Mesenchymal stem cell (in vitro differentiated cells and primary cell): ENCODE data around the gene FRYL.

Experiments used
- DNase-seq: peaks from one replicate; pipeline ENCODE4 v3.0.0-alpha.2; 2013
- H2AFZ ChIP-seq: one replicate; pipeline ENCODE4 v1.6.1; 2013; ENCODE audit warnings: low read depth, mild to moderate bottlenecking, control low read depth, inconsistent platforms, low read length, moderate library complexity
- H2AK5ac ChIP-seq: 2 replicates; pipeline ENCODE4 v1.6.1; 2013; ENCODE audit warnings: low read length, moderate library complexity, mild to moderate bottlenecking, inconsistent platforms; ENCODE audit not compliant: severe bottlenecking
- H2BK120ac ChIP-seq: one replicate; pipeline ENCODE4 v1.6.1; 2013; ENCODE audit warnings: low read depth, mild to moderate bottlenecking, inconsistent platforms, low read length, moderate library complexity
- H2BK12ac ChIP-seq, 2 experiments: one replicate each; pipeline ENCODE4 v1.6.1; 2013; ENCODE audit warnings: inconsistent platforms in 2 of 2, low read length in 2 of 2, mild to moderate bottlenecking in 2 of 2, moderate library complexity in 2 of 2, control low read depth in 1 of 2
- H2BK15ac ChIP-seq: one replicate; pipeline ENCODE4 v1.6.1; 2013; ENCODE audit warnings: mild to moderate bottlenecking, low read depth, inconsistent platforms; ENCODE audit not compliant: poor library complexity, severe bottlenecking
- H2BK5ac ChIP-seq: 2 replicates; pipeline ENCODE4 v1.6.1; 2013; ENCODE audit warnings: low read depth, mild to moderate bottlenecking, low read length, control low read depth, inconsistent platforms; ENCODE audit not compliant: poor library complexity, severe bottlenecking
- H3K14ac ChIP-seq, 2 experiments: one replicate each; pipeline ENCODE4 v1.6.1; 2013; ENCODE audit warnings: inconsistent platforms in 2 of 2, low read length in 2 of 2, control low read depth in 1 of 2, mild to moderate bottlenecking in 1 of 2, moderate library complexity in 1 of 2
- H3K18ac ChIP-seq, 2 experiments: one replicate each; pipeline ENCODE4 v1.6.1; 2013; ENCODE audit warnings: inconsistent platforms in 2 of 2, low read length in 2 of 2, control low read depth in 1 of 2, low read depth in 1 of 2, mild to moderate bottlenecking in 1 of 2
- H3K23ac ChIP-seq, 2 experiments: one replicate each; pipeline ENCODE4 v1.6.1; 2013; ENCODE audit warnings: inconsistent platforms in 2 of 2, low read length in 2 of 2, mild to moderate bottlenecking in 2 of 2, moderate library complexity in 2 of 2, control low read depth in 1 of 2
- H3K27ac ChIP-seq: 2 replicates; pipeline ENCODE4 v1.5.1; 2013; ENCODE audit warnings: mild to moderate bottlenecking, moderate library complexity, low read length, control low read depth, inconsistent platforms; ENCODE audit not compliant: poor library complexity, severe bottlenecking
- H3K27me3 ChIP-seq, 2 experiments: 2 replicates each; pipeline versions ENCODE4 v1.6.1 to v1.7.0; 2013; ENCODE audit warnings: low read length in 2 of 2, mild to moderate bottlenecking in 2 of 2, moderate library complexity in 2 of 2, control low read depth in 1 of 2, inconsistent platforms in 1 of 2; ENCODE audit not compliant: control insufficient read depth in 1 of 2, insufficient read depth in 1 of 2
- H3K36me3 ChIP-seq, 2 experiments: 2 replicates each; pipeline versions ENCODE4 v1.6.1 to v1.7.0; 2013; ENCODE audit warnings: low read length in 2 of 2, control low read depth in 1 of 2, inconsistent platforms in 1 of 2, low read depth in 1 of 2, mild to moderate bottlenecking in 1 of 2; ENCODE audit not compliant: insufficient read depth in 2 of 2, control insufficient read depth in 1 of 2
- H3K4ac ChIP-seq, 2 experiments: one replicate each; pipeline ENCODE4 v1.6.1; 2013; ENCODE audit warnings: inconsistent platforms in 2 of 2, low read length in 2 of 2, mild to moderate bottlenecking in 2 of 2, moderate library complexity in 2 of 2, control low read depth in 1 of 2, low read depth in 1 of 2
- H3K4me1 ChIP-seq: 2 replicates; pipeline ENCODE4 v1.6.1; 2013; ENCODE audit warnings: low read depth, low read length, control low read depth; ENCODE audit not compliant: control insufficient read depth, insufficient read depth
- H3K4me2 ChIP-seq: 2 replicates; pipeline ENCODE4 v1.6.1; 2013; ENCODE audit warnings: low read length, mild to moderate bottlenecking, inconsistent platforms; ENCODE audit not compliant: poor library complexity, severe bottlenecking
- H3K4me3 ChIP-seq, 2 experiments: 2 replicates each; pipeline versions ENCODE4 v1.5.1 to v1.7.0; 2013; ENCODE audit warnings: low read length in 2 of 2, mild to moderate bottlenecking in 2 of 2, control low read depth in 1 of 2, low read depth in 1 of 2; ENCODE audit not compliant: insufficient read depth in 1 of 2
- H3K79me1 ChIP-seq: replicated peaks from 2 replicates; pipeline ENCODE4 v1.6.1; 2013; ENCODE audit warnings: mild to moderate bottlenecking, control low read depth, low read length, inconsistent platforms; ENCODE audit not compliant: poor library complexity, severe bottlenecking
- H3K9ac ChIP-seq: 2 replicates; pipeline ENCODE4 v1.7.0; 2013; ENCODE audit warnings: mild to moderate bottlenecking, low read length, moderate library complexity
- H3K9me3 ChIP-seq: 2 replicates; pipeline ENCODE4 v1.7.0; 2013; ENCODE audit warnings: mild to moderate bottlenecking, low read length; ENCODE audit not compliant: control insufficient read depth
- H4K8ac ChIP-seq: one replicate; pipeline ENCODE4 v1.6.1; 2013; ENCODE audit warnings: inconsistent platforms, mild to moderate bottlenecking, low read length, moderate library complexity
- H4K91ac ChIP-seq: one replicate; pipeline ENCODE4 v1.6.1; 2013; ENCODE audit warnings: mild to moderate bottlenecking, low read length, inconsistent platforms
- WGBS: methylation state at CpG from one replicate; pipeline ENCODE4 v1.1.7; 2013; ENCODE audit warnings: mixed read lengths; 5-methylcytosine and 5-hydroxymethylcytosine counted together

Gene FRYL

GRCh38 chr4:48786549-48786948 is 6.5 kb upstream of the FRYL start:
- Histone ChIP-seq H2BK5ac (no peak overlapping the region), H3K4me1 (no peaks in the 10 kb centered on the region), H2AFZ (no peak overlapping the region), H3K9ac (no peak overlapping the region), H3K4me2 (no peak overlapping the region), H3K18ac (no peak overlapping the region), H3K4me3 (no peak overlapping the region), H3K14ac (no peak overlapping the region), H3K23ac (no peak overlapping the region), H4K91ac (no peak overlapping the region), H3K27me3 (no peaks in the 10 kb centered on the region), H2BK120ac (no peak overlapping the region), H3K4ac (no peak overlapping the region), H2BK12ac (no peak overlapping the region), H3K27ac (no peak overlapping the region), H2BK15ac (no peak overlapping the region), H4K8ac (no peak overlapping the region), H3K79me1 (no peaks in the 10 kb centered on the region), H3K36me3 (no peaks in the 10 kb centered on the region), H2AK5ac (no peak overlapping the region), H3K9me3 (no peaks in the 10 kb centered on the region)
- 82% methylated on average over 1 of the region's 2 CpGs for WGBS
- no peak for DNase-seq

- no peak for DNase-seq
- Histone ChIP-seq H3K27ac (no peak overlapping the region), H3K4me1 (no peaks in the 10 kb centered on the region), H4K8ac (no peak overlapping the region), H3K4ac (no peak overlapping the region), H2AFZ (no peak overlapping the region), H2BK5ac (no peak overlapping the region), H3K27me3 (no peaks in the 10 kb centered on the region), H2AK5ac (no peak overlapping the region), H3K79me1 (no peaks in the 10 kb centered on the region), H3K23ac (no peak overlapping the region), H4K91ac (no peak overlapping the region), H3K14ac (no peak overlapping the region), H3K4me3 (no peak overlapping the region), H3K36me3 (no peaks in the 10 kb centered on the region), H3K4me2 (no peak overlapping the region), H3K18ac (no peak overlapping the region), H3K9ac (no peak overlapping the region), H2BK15ac (no peak overlapping the region), H2BK120ac (no peak overlapping the region), H3K9me3 (no peaks in the 10 kb centered on the region), H2BK12ac (no peak overlapping the region)
These were observed 5.2 kb upstream of the FRYL start for GRCh38 chr4:48785302-48785701.

GRCh38 chr4:48781968-48782367 is 1.9 kb upstream of the FRYL start:
- no peak overlapping the region for H3K9ac ChIP-seq
- no peak overlapping the region for H3K27ac ChIP-seq
- DNase-seq: no peak
- no peak overlapping the region for H2AK5ac ChIP-seq
- H3K14ac ChIP-seq: no peak overlapping the region
- peaks cover 3% of the 10 kb centered on the region for H3K4me1 ChIP-seq
- no peaks in the 10 kb centered on the region for H3K36me3 ChIP-seq
- no peak overlapping the region for H3K4me2 ChIP-seq
- H3K9me3 ChIP-seq: no peaks in the 10 kb centered on the region
- no peak overlapping the region for H2BK5ac ChIP-seq
- no peak overlapping the region for H2BK120ac ChIP-seq
- H3K4me3 ChIP-seq: no peak overlapping the region
- H2BK15ac ChIP-seq: no peak overlapping the region
- H2BK12ac ChIP-seq: no peak overlapping the region
- no peak overlapping the region for H4K91ac ChIP-seq
- no peaks in the 10 kb centered on the region for H3K27me3 ChIP-seq
- H4K8ac ChIP-seq: no peak overlapping the region
- no peak overlapping the region for H3K23ac ChIP-seq
- no peaks in the 10 kb centered on the region for H3K79me1 ChIP-seq
- no peak overlapping the region for H3K4ac ChIP-seq
- H3K18ac ChIP-seq: no peak overlapping the region
- no peak overlapping the region for H2AFZ ChIP-seq

- Histone ChIP-seq H3K4me2 (peak overlapping the region; percentile 78), H3K4ac (peak overlapping the region in 1 of 2 experiments; percentile 75), H2AFZ (no peak overlapping the region), H2BK120ac (no peak overlapping the region), H2BK15ac (no peak overlapping the region), H3K18ac (peak overlapping the region in 1 of 2 experiments; percentile 30), H3K9ac (peak overlapping the region; percentile 92), H3K27me3 (no peaks in the 10 kb centered on the region), H3K4me1 (peaks cover 3% of the 10 kb centered on the region), H3K4me3 (peak overlapping the region in 1 of 2 experiments; percentile 83), H2BK5ac (no peak overlapping the region), H2AK5ac (no peak overlapping the region), H3K9me3 (no peaks in the 10 kb centered on the region), H4K91ac (no peak overlapping the region), H3K14ac (no peak overlapping the region), H3K79me1 (no peaks in the 10 kb centered on the region), H2BK12ac (no peak overlapping the region), H3K27ac (peak overlapping the region; percentile 89), H3K36me3 (no peaks in the 10 kb centered on the region), H3K23ac (no peak overlapping the region), H4K8ac (no peak overlapping the region)
- 4% methylated on average over 10 of the region's 10 CpGs for WGBS
- DNase-seq: no peak
These were observed 761 bp upstream of the FRYL start for GRCh38 chr4:48780865-48781214.
